ENCODE results near the gene COX5B.

COX5B gene

DNA sequence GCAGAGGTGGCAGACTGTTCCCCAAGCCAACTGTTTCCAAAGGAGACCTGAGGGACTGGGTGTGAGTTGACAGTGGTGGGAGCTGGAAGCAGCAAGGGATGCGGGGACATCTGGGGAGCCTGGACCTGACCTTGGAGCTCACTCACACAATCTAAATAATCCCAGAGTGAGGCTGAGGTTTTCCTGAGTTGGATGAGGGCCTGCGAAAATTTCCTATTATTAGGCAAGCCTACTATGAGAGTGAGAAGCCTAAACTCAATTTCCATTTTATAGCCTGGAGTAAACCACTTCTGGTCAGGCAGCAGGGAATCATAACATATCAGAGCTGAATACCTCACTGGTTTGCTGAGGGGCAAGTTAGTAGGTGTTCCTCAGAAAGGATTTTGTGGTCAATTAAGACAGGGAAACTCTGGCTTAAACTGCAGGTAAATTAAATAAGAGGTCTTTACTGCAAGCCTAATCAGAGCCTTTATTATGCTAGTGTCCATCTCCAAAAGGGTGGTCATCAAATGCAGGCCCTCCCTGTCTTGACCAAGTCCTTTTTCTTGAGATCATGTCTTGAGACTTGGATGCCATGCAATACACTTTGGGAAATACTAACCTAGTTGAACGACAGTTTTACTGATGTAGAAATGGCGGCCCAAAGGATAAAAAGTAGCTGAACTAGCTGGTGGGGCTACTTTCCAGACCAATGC is 1.7 kb upstream of the COX5B start:
- DNase-seq (ENCODE audit: extremely low read depth, low read depth), result no peak
- TF ChIP-seq, protein P1, sequence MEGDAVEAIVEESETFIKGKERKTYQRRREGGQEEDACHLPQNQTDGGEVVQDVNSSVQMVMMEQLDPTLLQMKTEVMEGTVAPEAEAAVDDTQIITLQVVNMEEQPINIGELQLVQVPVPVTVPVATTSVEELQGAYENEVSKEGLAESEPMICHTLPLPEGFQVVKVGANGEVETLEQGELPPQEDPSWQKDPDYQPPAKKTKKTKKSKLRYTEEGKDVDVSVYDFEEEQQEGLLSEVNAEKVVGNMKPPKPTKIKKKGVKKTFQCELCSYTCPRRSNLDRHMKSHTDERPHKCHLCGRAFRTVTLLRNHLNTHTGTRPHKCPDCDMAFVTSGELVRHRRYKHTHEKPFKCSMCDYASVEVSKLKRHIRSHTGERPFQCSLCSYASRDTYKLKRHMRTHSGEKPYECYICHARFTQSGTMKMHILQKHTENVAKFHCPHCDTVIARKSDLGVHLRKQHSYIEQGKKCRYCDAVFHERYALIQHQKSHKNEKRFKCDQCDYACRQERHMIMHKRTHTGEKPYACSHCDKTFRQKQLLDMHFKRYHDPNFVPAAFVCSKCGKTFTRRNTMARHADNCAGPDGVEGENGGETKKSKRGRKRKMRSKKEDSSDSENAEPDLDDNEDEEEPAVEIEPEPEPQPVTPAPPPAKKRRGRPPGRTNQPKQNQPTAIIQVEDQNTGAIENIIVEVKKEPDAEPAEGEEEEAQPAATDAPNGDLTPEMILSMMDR (IDR thresholded peaks at IDR 0.05; ENCODE audit: low read depth, low read length), result no peak

DNA sequence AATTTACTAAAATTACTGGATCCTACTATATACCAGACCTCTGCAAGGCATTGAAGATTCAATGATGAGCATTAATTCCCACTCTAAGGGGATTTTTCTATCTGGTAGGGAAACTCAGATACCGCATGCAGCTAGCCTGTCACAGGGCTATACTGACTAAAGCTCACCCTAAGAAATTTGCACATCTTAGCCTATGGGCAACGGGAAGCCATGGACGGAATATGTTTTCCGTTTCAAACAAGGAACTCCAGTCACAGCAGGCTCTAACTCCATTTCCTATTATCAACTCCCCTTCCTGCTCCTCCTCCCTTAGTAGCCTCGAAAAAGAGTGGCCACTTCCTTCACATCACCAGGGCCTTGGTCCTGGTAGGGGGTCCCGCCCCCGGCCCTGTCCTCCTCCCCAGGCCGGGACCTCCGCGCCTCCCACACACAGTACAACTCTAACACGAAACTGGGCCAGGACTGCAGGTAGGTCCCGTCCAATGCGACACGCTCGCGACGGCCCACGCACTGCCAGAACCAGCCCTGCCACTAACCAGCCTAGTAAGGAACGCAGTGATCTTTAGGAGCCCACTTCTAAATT is 659 bp upstream of the COX5B start:
- TF ChIP-seq, protein P1 (IDR thresholded peaks at IDR 0.05; ENCODE audit: low read depth, low read length), result no peak

DNA sequence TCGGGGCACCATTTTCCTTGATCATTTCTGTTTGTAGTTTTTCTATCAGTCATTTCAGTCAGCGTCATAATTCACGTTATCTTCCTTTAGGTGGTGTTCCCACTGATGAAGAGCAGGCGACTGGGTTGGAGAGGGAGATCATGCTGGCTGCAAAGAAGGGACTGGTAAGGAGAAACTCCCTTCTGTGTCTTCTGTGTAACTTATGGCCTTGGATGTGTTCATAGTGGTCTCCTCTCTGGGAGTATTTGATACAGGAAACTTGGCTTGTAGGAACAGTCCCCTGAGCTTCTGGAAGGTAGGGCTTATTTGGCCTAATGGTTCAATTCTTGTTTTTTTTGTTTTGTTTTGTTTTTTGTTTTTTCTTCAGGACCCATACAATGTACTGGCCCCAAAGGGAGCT is 1.1 kb downstream of the COX5B start:
- TF ChIP-seq, protein P1 (IDR thresholded peaks at IDR 0.05; ENCODE audit: low read depth, low read length), result no peak
- no peak for DNase-seq (ENCODE audit: extremely low read depth, low read depth)

More for the DNA sequence above, 659 bp upstream of the COX5B start:
- no peak for DNase-seq (ENCODE audit: extremely low read depth, low read depth)

DNA sequence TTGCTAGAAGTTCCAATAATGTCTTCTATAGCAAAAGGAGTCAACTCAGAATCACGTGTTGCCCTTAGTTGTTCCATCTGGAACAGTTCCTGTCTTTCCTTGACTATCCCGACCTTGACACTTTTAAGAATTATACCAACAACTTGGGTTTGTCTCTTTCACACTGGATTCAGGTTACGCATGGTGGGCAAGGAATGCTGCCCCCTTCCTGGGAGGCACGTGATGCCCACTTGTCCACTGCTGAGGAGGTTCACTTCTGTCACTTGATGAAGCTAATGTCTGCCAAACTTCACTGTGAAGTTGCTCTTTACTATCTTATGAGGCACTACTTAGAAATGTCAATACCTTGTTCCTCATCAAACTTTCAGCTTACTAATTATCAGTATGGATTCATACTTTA is 5.3 kb downstream of the COX5B start:
- DNase-seq (ENCODE audit: extremely low read depth, low read depth), result no peak
- TF ChIP-seq, protein P1 (IDR thresholded peaks at IDR 0.05; ENCODE audit: low read depth, low read length), result no peak

DNA sequence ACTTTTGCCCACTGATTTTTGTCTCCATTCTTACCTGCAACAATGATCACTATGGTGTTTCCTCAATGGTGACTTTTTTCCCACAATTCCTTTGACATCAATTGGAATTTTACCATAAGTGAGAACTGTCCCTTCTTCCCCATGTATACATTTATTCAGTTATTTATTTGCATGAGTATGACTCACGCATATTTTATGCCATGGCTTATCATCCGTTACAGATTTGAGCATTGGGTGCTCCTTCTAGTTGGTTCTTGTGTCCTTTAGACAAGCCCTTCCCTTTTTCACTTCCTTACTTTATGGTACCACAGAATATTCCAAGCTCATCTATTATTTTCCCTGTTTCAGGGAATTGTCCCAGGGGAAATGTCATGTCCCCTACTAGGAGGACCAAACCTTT is 7.6 kb downstream of the COX5B start:
- TF ChIP-seq, protein P1 (IDR thresholded peaks at IDR 0.05; ENCODE audit: low read depth, low read length), result no peak
- no peak for DNase-seq (ENCODE audit: extremely low read depth, low read depth)

DNA sequence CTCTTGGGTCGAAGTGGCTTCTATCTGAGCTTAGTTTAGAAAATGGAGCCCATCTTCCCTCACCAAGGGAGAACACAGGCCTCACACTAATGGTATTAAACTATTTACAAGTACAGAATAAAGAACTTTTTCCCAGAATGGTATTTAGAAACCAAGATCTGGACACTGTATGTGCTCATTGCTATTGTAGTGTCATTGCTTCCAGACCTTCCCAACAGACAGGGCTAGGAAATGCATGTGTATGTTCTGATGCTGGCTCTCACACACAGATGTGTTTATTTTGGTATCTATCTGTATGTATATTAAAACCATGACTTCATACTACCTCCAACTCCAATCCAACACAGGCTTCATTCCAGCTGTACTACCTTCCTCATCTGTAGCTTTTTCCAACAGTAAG is 8.0 kb downstream of the COX5B start:
- TF ChIP-seq, protein P1 (IDR thresholded peaks at IDR 0.05; ENCODE audit: low read depth, low read length), result no peak
- DNase-seq (ENCODE audit: extremely low read depth, low read depth), result no peak

DNA sequence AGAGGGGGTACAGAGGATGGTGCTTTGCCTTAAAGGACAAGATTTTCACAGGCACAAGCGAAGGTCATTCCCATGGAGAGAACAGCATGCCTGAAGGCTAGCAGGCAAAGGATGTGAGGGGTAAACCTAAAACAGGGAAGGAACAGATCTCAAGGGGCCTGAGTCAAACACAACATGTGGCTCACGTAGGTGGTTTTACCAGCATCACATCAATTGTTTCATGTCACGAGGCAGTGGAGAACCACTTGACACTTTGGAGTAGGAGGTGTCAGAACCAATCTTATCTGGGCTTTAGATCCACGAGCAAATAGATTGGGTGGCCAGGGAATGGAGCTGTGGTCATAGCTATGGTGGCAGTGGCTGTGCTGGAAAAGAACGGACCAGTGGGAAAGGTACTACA is 8.4 kb downstream of the COX5B start:
- DNase-seq (ENCODE audit: extremely low read depth, low read depth), result no peak
- TF ChIP-seq, protein P1 (IDR thresholded peaks at IDR 0.05; ENCODE audit: low read depth, low read length), result no peak

All from AG09319 (cell line).